HEK293 (cell line): ENCODE measurements around the gene RTP5.

Experiments
- GLIS2 ChIP-seq: fragments of 450-650 bp; formaldehyde crosslinking; IDR thresholded peaks from 2 replicates; pipeline ENCODE4 v1.5.1; 2016; ENCODE audit warnings: missing biosample characterization, missing genetic modification characterization
- TRIM28 ChIP-seq: IDR thresholded peaks from 2 replicates; pipeline ENCODE4 v1.6.1; 2011; ENCODE audit warnings: low read length, control low read depth, borderline replicate concordance
- YY1 ChIP-seq: fragments of 450-650 bp; formaldehyde crosslinking; IDR thresholded peaks from 2 replicates; pipeline ENCODE4 v1.5.1; 2018; ENCODE audit warnings: missing biosample characterization, missing genetic modification characterization
- ZBTB21 ChIP-seq: fragments of 450-650 bp; formaldehyde crosslinking; IDR thresholded peaks from 2 replicates; pipeline ENCODE4 v1.5.1; 2017; ENCODE audit warnings: missing biosample characterization, missing genetic modification characterization
- ZNF501 ChIP-seq: fragments of 450-650 bp; formaldehyde crosslinking; IDR thresholded peaks from 2 replicates; pipeline ENCODE4 v1.5.1; 2016; ENCODE audit warnings: missing biosample characterization, missing genetic modification characterization
- ZNF555 ChIP-seq: fragments of 450-650 bp; formaldehyde crosslinking; conservative IDR thresholded peaks from 2 replicates; pipeline ENCODE4 v1.5.1; 2017; ENCODE audit warnings: missing biosample characterization, mild to moderate bottlenecking, missing genetic modification characterization, inconsistent platforms
- ZNF558 ChIP-seq: fragments of 450-650 bp; formaldehyde crosslinking; IDR thresholded peaks from 2 replicates; pipeline ENCODE4 v1.5.1; 2016; ENCODE audit warnings: missing biosample characterization, missing genetic modification characterization
- ZNF629 ChIP-seq: fragments of 450-650 bp; formaldehyde crosslinking; IDR thresholded peaks from 2 replicates; pipeline ENCODE4 v1.5.1; 2017; ENCODE audit warnings: missing biosample characterization, missing genetic modification characterization
- TF ChIP-seq, protein P1 (sequence below): fragments of 450-650 bp; formaldehyde crosslinking; IDR thresholded peaks from 2 replicates; pipeline ENCODE4 v1.5.1; 2016; ENCODE audit warnings: missing biosample characterization, missing genetic modification characterization
- TF ChIP-seq, protein P2 (sequence below): fragments of 450-650 bp; formaldehyde crosslinking; IDR thresholded peaks from 2 replicates; pipeline ENCODE4 v1.5.1; 2016; ENCODE audit warnings: missing biosample characterization, missing genetic modification characterization
- TF ChIP-seq, protein P3 (sequence below): fragments of 450-650 bp; formaldehyde crosslinking; IDR thresholded peaks from 2 replicates; pipeline ENCODE4 v1.5.1; 2016; ENCODE audit warnings: missing biosample characterization, missing genetic modification characterization

DNA sequence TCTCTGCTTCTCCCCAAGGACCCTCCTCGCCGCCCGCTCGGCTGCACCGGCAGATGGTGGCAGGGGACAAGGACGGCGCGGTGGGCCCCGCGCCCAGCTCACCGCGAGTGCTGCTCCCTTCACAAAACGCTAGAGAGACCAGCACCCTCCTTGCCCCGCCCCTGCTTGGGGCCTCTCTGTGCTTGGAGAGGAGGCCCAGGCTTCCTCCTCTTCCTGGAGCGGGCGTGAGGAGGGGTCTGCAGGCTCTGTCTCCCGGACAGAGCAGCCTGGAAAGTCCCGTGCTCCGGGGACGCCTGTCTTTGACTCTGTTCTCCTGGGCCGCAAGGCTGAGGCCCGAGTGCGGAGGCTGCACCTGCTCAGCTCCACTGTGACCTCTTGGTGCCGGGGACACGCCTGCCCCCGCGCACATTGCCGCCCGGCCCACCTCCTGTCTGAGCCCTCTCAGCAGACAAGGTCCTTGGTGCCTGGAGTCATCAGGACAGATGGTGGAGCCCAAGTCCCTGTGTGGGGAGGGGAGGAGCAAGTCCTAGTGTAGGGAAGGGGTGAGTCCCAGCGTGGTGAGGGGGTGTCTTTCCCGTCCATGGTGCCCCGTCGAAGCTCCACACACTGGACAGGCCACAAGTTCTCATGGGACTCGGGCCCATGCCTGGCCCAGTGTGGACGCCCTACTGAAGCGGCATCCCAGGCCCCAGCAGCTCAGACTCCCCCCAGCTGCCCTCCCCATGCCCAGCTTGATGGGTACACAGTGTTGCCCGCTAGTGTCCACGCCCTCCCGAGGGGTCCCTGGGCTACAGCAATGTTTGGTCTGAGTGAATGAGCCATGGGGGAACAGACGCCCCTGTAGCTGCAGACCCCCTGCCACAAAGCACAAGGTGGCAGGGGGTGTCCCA lies 33.8 kb downstream of the RTP5 start:
- TF ChIP-seq, protein P1, sequence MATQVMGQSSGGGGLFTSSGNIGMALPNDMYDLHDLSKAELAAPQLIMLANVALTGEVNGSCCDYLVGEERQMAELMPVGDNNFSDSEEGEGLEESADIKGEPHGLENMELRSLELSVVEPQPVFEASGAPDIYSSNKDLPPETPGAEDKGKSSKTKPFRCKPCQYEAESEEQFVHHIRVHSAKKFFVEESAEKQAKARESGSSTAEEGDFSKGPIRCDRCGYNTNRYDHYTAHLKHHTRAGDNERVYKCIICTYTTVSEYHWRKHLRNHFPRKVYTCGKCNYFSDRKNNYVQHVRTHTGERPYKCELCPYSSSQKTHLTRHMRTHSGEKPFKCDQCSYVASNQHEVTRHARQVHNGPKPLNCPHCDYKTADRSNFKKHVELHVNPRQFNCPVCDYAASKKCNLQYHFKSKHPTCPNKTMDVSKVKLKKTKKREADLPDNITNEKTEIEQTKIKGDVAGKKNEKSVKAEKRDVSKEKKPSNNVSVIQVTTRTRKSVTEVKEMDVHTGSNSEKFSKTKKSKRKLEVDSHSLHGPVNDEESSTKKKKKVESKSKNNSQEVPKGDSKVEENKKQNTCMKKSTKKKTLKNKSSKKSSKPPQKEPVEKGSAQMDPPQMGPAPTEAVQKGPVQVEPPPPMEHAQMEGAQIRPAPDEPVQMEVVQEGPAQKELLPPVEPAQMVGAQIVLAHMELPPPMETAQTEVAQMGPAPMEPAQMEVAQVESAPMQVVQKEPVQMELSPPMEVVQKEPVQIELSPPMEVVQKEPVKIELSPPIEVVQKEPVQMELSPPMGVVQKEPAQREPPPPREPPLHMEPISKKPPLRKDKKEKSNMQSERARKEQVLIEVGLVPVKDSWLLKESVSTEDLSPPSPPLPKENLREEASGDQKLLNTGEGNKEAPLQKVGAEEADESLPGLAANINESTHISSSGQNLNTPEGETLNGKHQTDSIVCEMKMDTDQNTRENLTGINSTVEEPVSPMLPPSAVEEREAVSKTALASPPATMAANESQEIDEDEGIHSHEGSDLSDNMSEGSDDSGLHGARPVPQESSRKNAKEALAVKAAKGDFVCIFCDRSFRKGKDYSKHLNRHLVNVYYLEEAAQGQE (tag by site-specific recombination): no peak
- no peak for TF ChIP-seq YY1 (tag by site-specific recombination)
- no peak for TF ChIP-seq ZNF558 (tag by site-specific recombination)
- TF ChIP-seq, protein P2, sequence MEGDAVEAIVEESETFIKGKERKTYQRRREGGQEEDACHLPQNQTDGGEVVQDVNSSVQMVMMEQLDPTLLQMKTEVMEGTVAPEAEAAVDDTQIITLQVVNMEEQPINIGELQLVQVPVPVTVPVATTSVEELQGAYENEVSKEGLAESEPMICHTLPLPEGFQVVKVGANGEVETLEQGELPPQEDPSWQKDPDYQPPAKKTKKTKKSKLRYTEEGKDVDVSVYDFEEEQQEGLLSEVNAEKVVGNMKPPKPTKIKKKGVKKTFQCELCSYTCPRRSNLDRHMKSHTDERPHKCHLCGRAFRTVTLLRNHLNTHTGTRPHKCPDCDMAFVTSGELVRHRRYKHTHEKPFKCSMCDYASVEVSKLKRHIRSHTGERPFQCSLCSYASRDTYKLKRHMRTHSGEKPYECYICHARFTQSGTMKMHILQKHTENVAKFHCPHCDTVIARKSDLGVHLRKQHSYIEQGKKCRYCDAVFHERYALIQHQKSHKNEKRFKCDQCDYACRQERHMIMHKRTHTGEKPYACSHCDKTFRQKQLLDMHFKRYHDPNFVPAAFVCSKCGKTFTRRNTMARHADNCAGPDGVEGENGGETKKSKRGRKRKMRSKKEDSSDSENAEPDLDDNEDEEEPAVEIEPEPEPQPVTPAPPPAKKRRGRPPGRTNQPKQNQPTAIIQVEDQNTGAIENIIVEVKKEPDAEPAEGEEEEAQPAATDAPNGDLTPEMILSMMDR: no peak
- no peak for TF ChIP-seq TRIM28
- no peak for TF ChIP-seq GLIS2 (tag by site-specific recombination)
- no peak for TF ChIP-seq ZNF555 (tag by site-specific recombination)
- TF ChIP-seq, protein P3, sequence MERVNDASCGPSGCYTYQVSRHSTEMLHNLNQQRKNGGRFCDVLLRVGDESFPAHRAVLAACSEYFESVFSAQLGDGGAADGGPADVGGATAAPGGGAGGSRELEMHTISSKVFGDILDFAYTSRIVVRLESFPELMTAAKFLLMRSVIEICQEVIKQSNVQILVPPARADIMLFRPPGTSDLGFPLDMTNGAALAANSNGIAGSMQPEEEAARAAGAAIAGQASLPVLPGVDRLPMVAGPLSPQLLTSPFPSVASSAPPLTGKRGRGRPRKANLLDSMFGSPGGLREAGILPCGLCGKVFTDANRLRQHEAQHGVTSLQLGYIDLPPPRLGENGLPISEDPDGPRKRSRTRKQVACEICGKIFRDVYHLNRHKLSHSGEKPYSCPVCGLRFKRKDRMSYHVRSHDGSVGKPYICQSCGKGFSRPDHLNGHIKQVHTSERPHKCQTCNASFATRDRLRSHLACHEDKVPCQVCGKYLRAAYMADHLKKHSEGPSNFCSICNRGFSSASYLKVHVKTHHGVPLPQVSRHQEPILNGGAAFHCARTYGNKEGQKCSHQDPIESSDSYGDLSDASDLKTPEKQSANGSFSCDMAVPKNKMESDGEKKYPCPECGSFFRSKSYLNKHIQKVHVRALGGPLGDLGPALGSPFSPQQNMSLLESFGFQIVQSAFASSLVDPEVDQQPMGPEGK: no peak
- TF ChIP-seq ZNF629 (tag by site-specific recombination): no peak
- TF ChIP-seq ZBTB21 (tag by site-specific recombination): no peak
- no peak for TF ChIP-seq ZNF501 (tag by site-specific recombination)
